Peyer's patch (tissue), 4 donors: ENCODE results near the gene EXOG. TPM values are rescaled to one million over a fixed set of nuclear protein-coding genes. Genes with fewer than 3 reads are reported as not detected.

Experiments used
- DNase-seq, 3 donors: peaks; one replicate each; pipeline ENCODE4 v3.0.0-alpha.2; 2017 to 2019
- H3K27ac ChIP-seq, 4 donors: fragments of 200-600 bp; sonication (generic); one replicate each; pipeline ENCODE4 v1.5.1; 2016 to 2019
- H3K27me3 ChIP-seq, 2 donors: fragments of 200-600 bp; sonication (generic); one replicate each; pipeline ENCODE4 v1.5.1; 2019
- H3K36me3 ChIP-seq, 3 donors: fragments of 200-600 bp; sonication (generic); one replicate each; pipeline ENCODE4 v1.5.1; 2016 to 2019
- H3K4me1 ChIP-seq, 4 donors: fragments of 200-600 bp; sonication (generic); one replicate each; pipeline ENCODE4 v1.5.1; 2016 to 2019
- H3K4me3 ChIP-seq, 4 donors: fragments of 200-600 bp; sonication (generic); 1 replicate in 3 of 4; 2 replicates in 1 of 4; pipeline ENCODE4 v1.5.1; 2016 to 2019; ENCODE audit warnings: mild to moderate bottlenecking in 1 of 4
- H3K9me3 ChIP-seq, 4 donors: fragments of 200-600 bp; sonication (generic); one replicate each; pipeline ENCODE4 v1.5.1; 2016 to 2019; ENCODE audit warnings: mild to moderate bottlenecking in 1 of 4
- POLR2A ChIP-seq, 2 donors: fragments of 450-650 bp; IDR thresholded peaks; one replicate each; pipeline ENCODE4 v1.5.1; 2017; ENCODE audit warnings: antibody characterized with exemption in 2 of 2, mild to moderate bottlenecking in 2 of 2, moderate library complexity in 2 of 2
- total RNA-seq, 4 donors: library from RNA; depleted of rRNA; stranded (reverse); fragments of >200 nt; gene quantifications; one replicate each; pipeline ENCODE4 v1.1.0, GENCODE V29; 2016
- TF ChIP-seq, protein P1 (sequence below), 6 experiments: fragments of 450-650 bp in 4 of 6; fragments of 200-600 bp in 2 of 6; sonication (generic) in 1 of 6; IDR thresholded peaks; one replicate each; pipeline ENCODE4 v1.5.1; 2017 to 2019; ENCODE audit warnings: antibody characterized with exemption in 6 of 6, mild to moderate bottlenecking in 3 of 6, moderate library complexity in 1 of 6

EXOG gene
- total RNA-seq, 4 donors from 2014 or later = 11.4 to 44.6 (median 17.2) TPM

DNA sequence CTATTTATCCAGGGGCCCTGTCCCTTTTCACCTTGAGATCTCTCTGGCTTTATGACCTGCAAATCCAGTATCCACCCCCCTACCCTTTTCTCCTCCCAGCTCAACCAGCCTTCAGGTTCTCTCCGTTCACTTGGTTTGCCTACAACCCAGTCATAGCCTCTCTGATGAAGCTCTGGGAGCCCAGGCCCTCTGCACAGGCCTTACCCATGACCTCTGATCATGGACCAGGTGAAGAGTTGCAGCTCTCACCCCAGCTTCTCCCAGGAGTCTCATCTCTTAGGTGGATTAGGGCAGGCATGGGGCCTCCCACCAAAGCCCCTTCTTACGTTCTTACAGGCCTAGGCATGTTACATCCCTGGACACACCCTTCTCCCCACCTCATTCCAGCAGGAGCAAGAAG lies 59.8 kb downstream of the EXOG start:
- Histone ChIP-seq H3K27me3 (no peaks in the 10 kb centered on the region), H3K4me3 (no peak overlapping the region), H3K9me3 (no peaks in the 10 kb centered on the region), H3K27ac (no peak overlapping the region), H3K36me3 (no peaks in the 10 kb centered on the region), H3K4me1 (no peaks in the 10 kb centered on the region)
- DNase-seq = no peak
- TF ChIP-seq POLR2A (IDR thresholded peaks at IDR 0.05) = no peak
- TF ChIP-seq, protein P1, sequence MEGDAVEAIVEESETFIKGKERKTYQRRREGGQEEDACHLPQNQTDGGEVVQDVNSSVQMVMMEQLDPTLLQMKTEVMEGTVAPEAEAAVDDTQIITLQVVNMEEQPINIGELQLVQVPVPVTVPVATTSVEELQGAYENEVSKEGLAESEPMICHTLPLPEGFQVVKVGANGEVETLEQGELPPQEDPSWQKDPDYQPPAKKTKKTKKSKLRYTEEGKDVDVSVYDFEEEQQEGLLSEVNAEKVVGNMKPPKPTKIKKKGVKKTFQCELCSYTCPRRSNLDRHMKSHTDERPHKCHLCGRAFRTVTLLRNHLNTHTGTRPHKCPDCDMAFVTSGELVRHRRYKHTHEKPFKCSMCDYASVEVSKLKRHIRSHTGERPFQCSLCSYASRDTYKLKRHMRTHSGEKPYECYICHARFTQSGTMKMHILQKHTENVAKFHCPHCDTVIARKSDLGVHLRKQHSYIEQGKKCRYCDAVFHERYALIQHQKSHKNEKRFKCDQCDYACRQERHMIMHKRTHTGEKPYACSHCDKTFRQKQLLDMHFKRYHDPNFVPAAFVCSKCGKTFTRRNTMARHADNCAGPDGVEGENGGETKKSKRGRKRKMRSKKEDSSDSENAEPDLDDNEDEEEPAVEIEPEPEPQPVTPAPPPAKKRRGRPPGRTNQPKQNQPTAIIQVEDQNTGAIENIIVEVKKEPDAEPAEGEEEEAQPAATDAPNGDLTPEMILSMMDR (IDR thresholded peaks at IDR 0.05) = no peak

DNA sequence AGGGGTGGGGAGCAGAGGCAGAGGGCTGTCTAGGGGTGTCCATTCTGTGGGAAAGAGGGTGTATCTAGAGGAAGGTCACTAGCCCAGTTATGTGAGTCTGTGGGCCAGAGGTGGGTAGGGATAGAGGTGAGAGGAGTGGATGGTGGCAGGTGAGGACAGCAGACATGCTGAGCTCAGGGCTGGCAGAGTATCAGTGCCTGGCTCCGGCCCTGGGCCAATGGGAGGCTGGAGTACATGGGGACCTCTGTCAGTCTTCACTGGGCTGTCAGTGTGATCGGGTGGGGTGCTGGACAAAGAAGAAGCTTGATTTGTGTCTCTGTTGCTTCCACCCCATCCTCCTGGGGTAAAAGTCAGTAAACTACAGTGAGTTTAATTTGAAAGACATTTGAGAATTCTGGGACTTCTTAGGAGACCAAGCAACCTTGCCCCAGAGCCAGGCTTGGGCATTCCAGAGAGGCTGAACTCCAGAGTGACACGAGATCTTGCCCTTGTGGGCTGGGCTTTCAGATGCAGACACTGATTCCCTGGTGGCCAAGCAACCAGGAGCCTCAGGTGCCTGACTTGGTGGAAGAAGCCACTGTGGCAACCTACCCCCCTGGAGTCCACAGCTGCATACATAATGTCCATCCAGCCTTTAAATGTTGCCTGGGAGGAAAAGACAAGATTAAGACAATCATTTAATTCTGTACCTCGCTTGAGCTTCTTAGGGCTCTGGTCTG lies 60.7 kb downstream of the EXOG start:
- DNase-seq = peak in 1 of 3 donors; percentile 34

DNA sequence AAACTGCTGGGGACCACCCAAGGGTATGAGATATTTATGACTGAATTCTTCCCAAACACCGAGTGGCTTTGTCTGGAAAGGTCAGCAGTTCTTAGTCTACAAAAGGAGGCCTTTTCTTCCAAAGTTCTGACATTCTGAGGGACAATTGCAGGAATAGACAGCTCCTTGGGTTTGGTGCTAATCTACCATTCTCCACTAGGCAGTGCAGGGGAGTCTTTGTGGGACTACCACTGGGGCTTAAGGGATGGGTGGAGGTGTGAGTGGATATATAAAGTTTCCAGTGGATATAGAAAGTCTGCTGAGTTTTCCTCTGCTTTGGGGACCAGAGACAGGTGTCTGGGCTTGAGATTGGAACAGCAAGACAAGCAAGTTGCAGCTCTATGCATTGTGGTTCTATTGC lies 62.7 kb downstream of the EXOG start:
- Histone ChIP-seq H3K9me3 (no peaks in the 10 kb centered on the region), H3K4me3 (no peak overlapping the region), H3K4me1 (no peaks in the 10 kb centered on the region), H3K36me3 (no peaks in the 10 kb centered on the region), H3K27ac (no peak overlapping the region), H3K27me3 (no peaks in the 10 kb centered on the region)
- DNase-seq = peak in 1 of 3 donors; percentile 2
- TF ChIP-seq POLR2A (IDR thresholded peaks at IDR 0.05) = no peak
- TF ChIP-seq, protein P1 (IDR thresholded peaks at IDR 0.05) = no peak

More for the DNA sequence above, 60.7 kb downstream of the EXOG start:
- Histone ChIP-seq H3K27ac (no peak overlapping the region), H3K4me3 (no peak overlapping the region), H3K4me1 (no peaks in the 10 kb centered on the region), H3K9me3 (no peaks in the 10 kb centered on the region), H3K27me3 (no peaks in the 10 kb centered on the region), H3K36me3 (no peaks in the 10 kb centered on the region)
- TF ChIP-seq POLR2A (IDR thresholded peaks at IDR 0.05) = no peak
- TF ChIP-seq, protein P1 (IDR thresholded peaks at IDR 0.05) = no peak

DNA sequence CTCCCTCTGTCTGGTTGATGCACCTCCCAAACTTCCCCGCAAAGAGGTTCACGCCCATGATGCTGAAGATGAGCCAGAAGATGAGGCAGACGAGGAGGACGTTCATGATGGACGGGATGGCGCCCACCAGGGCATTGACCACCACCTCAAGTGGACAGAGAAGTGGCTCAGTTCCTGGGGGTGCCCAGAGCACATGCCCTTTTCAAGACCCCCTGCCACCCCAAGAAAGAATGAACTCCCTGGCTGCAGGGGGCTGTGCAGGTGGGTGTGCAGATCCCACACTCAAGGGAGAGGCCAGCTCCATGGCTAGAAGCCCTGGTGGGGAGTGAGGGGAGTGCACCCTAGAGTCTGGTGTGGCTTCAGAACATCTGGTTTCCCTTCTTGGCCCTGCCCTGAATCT lies 64.1 kb downstream of the EXOG start:
- Histone ChIP-seq H3K4me1 (no peaks in the 10 kb centered on the region), H3K36me3 (no peaks in the 10 kb centered on the region), H3K4me3 (no peak overlapping the region), H3K27ac (no peak overlapping the region), H3K9me3 (no peaks in the 10 kb centered on the region), H3K27me3 (no peaks in the 10 kb centered on the region)
- DNase-seq = peak in 1 of 3 donors; percentile 33
- no peak for TF ChIP-seq POLR2A (IDR thresholded peaks at IDR 0.05)
- TF ChIP-seq, protein P1 (IDR thresholded peaks at IDR 0.05) = peak in 1 of 6 experiments; percentile 7

DNA sequence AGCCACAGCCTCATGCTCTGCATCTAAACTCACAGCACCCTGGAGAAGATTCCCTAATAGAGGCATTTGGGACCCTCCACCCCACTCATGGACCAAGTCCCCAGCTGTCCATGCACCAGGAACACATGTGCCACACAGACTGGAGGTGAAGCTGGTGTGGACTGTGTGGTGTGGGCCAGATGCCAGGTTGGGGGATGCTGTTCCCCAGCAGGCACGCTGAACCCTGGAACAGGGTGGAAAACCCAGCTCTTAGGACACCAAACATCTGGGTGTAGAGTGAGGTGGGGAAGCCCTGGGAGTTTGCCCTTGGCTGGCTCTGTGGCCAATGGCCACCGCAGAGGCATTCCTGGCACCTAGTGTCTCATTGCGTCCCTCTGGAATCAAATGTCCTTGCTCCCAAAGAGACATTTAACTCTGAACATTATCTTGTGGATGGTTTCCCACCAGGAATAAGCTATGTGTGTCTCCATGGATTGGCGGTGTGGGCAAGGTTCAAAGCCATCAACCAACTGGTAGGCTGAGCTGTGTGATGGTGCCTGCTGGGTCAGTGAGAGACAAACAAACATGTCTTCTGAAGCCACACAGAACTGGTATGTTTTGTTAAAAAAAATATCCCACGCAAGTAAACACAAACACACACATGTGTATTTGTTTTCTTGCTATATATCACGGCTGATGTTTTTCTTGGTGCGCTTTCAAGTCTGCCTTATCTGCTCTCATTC lies 65.0 kb downstream of the EXOG start:
- TF ChIP-seq, protein P1 (IDR thresholded peaks at IDR 0.05) = no peak
- no peak for TF ChIP-seq POLR2A (IDR thresholded peaks at IDR 0.05)

More for the DNA sequence above, 65.0 kb downstream of the EXOG start:
- Histone ChIP-seq H3K4me3 (no peak overlapping the region), H3K36me3 (no peaks in the 10 kb centered on the region), H3K27me3 (no peaks in the 10 kb centered on the region), H3K4me1 (no peaks in the 10 kb centered on the region), H3K27ac (no peak overlapping the region), H3K9me3 (no peaks in the 10 kb centered on the region)
- peak in 1 of 3 donors; percentile 24 for DNase-seq
